ENCODE measurements around the gene ARHGAP22.

Gene ARHGAP22

DNA sequence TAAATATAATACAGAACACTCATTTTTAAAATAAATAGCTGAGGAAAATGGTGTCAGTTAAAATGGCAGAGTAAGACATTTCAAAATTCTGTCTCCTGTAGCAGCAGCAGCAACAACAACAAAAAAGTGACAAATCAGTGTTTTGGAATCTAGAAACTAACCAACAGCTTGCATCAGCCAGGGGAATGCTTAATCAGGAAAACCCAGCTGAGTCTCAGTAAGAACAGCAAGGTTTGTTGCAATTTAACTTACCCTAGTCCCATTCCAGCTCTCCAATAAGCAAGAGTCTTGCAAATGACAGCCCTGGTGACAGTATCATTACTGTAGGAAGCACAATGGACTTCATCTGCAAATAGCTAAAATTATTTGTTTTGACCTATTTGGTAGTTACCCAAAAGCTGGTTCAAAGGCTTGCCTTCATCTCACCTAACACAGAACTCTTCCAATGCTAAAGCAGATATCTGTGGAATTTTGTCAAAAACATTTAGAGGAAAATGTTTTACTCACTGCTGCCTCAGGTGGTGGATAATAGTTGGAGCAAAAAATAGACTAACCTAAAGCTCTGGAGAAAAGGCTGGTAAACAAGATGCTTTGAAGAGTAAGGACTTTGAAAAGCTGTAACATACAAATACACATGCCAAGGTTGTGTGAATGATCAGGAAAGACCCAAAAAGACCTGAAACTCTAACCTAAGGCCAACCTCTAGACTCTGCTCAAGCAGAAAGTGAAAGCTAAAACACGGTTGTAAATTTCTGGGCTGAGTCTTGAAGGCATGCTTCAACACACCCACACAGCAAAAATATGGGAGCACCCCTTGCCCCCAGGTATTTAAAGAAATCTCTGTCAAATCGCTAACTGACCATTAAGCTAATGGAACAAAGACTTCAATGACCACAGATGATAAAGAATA lies 9.9 kb upstream of the ARHGAP22 start:
- no peak for DNase-seq (ENCODE audit: insufficient read length, low spot score)
- peak; percentile 80 for FAIRE-seq
- no peak for TF ChIP-seq TAF1 (IDR thresholded peaks at IDR 0.05; ENCODE audit: low read depth, low read length)
- TF ChIP-seq POU2F2 (IDR thresholded peaks at IDR 0.05; ENCODE audit: low read depth, low read length), result no peak
- TF ChIP-seq PAX5 (IDR thresholded peaks at IDR 0.05; ENCODE audit: insufficient read depth, low read length, severe bottlenecking), result no peak
- no peak for TF ChIP-seq SPI1 (IDR thresholded peaks at IDR 0.05; ENCODE audit: low read depth, low read length)
- TF ChIP-seq POLR2AphosphoS5 (IDR thresholded peaks at IDR 0.05; ENCODE audit: low read depth, low read length), result no peak
- TF ChIP-seq POLR2A (IDR thresholded peaks at IDR 0.05; ENCODE audit: low read depth, low read length), result no peak

DNA sequence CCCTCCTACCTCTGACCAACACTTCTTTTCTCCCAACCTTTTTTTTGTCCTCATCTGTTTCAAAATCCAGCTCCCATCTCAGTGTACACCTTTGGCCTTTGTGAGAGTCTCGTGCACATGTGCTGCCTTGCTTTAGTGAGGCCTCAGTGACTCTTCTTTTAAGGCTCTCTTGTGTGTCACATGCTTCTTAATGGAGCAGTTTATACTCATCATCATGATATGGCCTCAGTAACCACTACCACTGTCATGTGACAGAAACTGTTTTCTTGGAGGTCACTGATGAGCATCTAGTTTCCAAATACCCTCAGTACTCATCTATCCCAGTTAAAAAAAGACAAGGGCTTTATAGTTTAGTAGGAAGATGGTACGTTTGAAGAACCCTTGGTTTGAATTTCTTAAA lies 8.1 kb upstream of the ARHGAP22 start:
- DNase-seq (ENCODE audit: insufficient read length, low spot score), result no peak
- no peak for TF ChIP-seq SPI1 (IDR thresholded peaks at IDR 0.05; ENCODE audit: low read depth, low read length)
- TF ChIP-seq TAF1 (IDR thresholded peaks at IDR 0.05; ENCODE audit: low read depth, low read length), result no peak
- no peak for TF ChIP-seq POLR2AphosphoS5 (IDR thresholded peaks at IDR 0.05; ENCODE audit: low read depth, low read length)
- no peak for TF ChIP-seq POU2F2 (IDR thresholded peaks at IDR 0.05; ENCODE audit: low read depth, low read length)
- TF ChIP-seq PAX5 (IDR thresholded peaks at IDR 0.05; ENCODE audit: insufficient read depth, low read length, severe bottlenecking), result no peak
- TF ChIP-seq POLR2A (IDR thresholded peaks at IDR 0.05; ENCODE audit: low read depth, low read length), result no peak
- no peak for FAIRE-seq

DNA sequence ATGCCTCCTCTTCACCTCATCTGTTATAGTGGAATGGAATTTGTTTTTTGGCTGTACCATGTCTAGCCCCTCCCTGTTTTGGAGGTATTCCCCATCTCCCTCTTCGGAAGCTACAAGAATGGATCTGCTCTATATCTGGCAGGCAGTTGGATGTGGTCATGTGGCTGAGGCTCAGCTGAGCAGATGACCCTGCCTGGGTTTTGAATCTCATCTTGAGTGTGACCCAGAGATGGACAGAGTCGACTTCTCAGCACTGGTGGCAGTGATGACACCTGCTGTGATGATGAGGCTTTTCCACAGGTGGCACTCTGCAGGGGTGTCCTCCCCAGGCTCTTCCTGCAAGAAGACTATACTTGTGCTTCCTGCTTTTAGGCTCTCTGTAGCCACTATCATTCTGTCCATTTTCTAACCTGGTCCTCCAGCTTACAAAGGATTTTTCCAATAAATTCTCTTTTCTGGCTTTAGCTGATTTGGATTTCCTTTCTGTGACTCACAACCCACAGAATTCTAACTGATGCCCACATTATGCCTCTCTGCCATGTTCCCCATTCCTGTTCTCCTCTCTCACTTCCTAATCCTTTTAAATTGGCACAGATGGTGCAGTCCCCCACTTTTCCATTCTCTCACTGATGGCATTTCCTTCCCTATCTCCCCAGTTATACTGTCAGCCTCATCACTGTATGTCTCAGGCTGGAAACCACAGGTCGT lies 7.5 kb upstream of the ARHGAP22 start:
- TF ChIP-seq SPI1 (IDR thresholded peaks at IDR 0.05; ENCODE audit: low read depth, low read length) (no peak), PAX5 (IDR thresholded peaks at IDR 0.05; ENCODE audit: insufficient read depth, low read length, severe bottlenecking) (no peak), POLR2A (IDR thresholded peaks at IDR 0.05; ENCODE audit: low read depth, low read length) (no peak), TAF1 (IDR thresholded peaks at IDR 0.05; ENCODE audit: low read depth, low read length) (no peak), POU2F2 (IDR thresholded peaks at IDR 0.05; ENCODE audit: low read depth, low read length) (no peak), POLR2AphosphoS5 (IDR thresholded peaks at IDR 0.05; ENCODE audit: low read depth, low read length) (no peak)
- DNase-seq (ENCODE audit: insufficient read length, low spot score) (no peak), FAIRE-seq (no peak)

DNA sequence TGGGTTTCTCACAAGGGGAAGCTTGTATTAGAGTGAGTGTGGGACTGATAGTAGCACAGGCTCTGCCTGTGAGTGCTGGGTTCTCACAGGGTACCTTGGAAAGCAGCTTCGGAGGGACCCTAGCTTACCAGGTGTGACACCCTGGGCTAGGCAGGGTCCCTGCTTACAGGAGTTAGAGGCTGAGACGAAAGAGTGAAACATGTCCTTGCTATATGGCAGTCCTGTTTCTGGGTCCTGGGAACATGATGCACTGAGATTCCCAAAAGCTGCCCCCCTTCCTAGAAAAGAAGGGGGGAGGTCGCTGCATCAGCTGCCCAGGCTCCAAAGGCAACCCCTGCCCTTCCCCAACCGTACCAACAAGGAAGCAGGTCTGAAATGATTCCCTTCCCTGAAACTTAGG lies 6.3 kb upstream of the ARHGAP22 start:
- FAIRE-seq, result no peak
- TF ChIP-seq POU2F2 (IDR thresholded peaks at IDR 0.05; ENCODE audit: low read depth, low read length) (no peak), SPI1 (IDR thresholded peaks at IDR 0.05; ENCODE audit: low read depth, low read length) (no peak), TAF1 (IDR thresholded peaks at IDR 0.05; ENCODE audit: low read depth, low read length) (no peak), POLR2AphosphoS5 (IDR thresholded peaks at IDR 0.05; ENCODE audit: low read depth, low read length) (no peak), PAX5 (IDR thresholded peaks at IDR 0.05; ENCODE audit: insufficient read depth, low read length, severe bottlenecking) (no peak), POLR2A (IDR thresholded peaks at IDR 0.05; ENCODE audit: low read depth, low read length) (no peak)
- no peak for DNase-seq (ENCODE audit: insufficient read length, low spot score)

DNA sequence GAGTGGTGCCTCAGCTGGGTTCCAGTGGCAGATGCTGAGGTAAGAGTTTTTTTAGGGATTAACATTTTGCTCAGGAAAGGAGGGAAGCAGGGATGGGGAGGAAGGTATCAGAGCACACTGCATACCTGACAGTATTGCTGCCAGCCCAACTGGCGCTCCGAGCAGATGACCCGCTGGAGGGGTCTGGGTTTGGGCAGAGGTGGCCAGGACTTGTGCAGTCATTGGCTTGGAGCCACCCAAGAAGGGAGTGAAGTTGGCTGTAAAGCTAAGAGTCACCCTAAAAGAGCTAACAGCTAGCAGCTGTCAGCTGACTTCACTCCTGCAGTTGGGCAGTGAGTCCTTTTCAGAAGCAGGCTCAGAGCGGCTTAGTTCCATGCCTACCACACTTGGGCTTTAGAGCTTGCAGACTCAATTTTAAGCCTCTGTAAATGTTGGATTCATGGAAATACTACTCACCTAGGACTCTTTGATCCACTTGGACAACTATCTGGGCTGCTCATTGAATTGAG lies 5.8 kb upstream of the ARHGAP22 start:
- no peak for DNase-seq (ENCODE audit: insufficient read length, low spot score)
- no peak for TF ChIP-seq POLR2A (IDR thresholded peaks at IDR 0.05; ENCODE audit: low read depth, low read length)
- no peak for TF ChIP-seq POLR2AphosphoS5 (IDR thresholded peaks at IDR 0.05; ENCODE audit: low read depth, low read length)
- TF ChIP-seq POU2F2 (IDR thresholded peaks at IDR 0.05; ENCODE audit: low read depth, low read length), result no peak
- no peak for TF ChIP-seq PAX5 (IDR thresholded peaks at IDR 0.05; ENCODE audit: insufficient read depth, low read length, severe bottlenecking)
- TF ChIP-seq SPI1 (IDR thresholded peaks at IDR 0.05; ENCODE audit: low read depth, low read length), result no peak
- no peak for TF ChIP-seq TAF1 (IDR thresholded peaks at IDR 0.05; ENCODE audit: low read depth, low read length)
- no peak for FAIRE-seq

DNA sequence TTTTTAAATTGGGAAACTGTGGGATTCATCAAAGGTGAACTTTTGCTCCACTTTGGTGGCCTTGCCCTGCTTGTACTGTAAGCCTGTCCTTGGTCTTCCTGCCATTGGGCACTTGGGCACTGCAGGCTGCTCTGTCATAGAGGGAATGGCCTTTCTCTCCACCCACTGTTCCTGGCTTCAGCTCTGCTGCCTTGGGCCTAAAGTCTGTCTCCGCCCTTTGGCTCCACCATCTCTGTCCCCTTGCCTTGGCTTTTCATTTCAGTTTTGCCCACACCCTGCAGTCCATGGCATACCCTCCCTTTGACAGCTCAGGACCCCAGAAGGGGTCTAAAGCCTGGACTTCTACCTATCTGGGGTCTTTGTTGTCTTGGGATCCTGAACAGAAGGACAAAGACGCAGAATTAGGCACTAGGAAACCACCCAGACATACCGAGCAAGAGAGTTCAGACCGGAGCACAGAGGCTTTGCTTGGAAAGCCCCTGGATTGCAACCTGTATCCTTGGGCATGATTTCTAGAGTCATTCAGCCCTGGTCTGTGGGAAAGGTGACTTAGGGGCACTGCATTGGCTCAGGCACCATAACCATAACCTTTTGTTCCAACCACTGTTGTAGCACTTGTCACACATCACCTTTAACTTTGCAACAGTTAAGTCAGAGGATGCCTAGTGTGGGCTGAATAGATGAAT lies 5.2 kb upstream of the ARHGAP22 start:
- TF ChIP-seq SPI1 (IDR thresholded peaks at IDR 0.05; ENCODE audit: low read depth, low read length) (no peak), POU2F2 (IDR thresholded peaks at IDR 0.05; ENCODE audit: low read depth, low read length) (no peak), TAF1 (IDR thresholded peaks at IDR 0.05; ENCODE audit: low read depth, low read length) (no peak), POLR2AphosphoS5 (IDR thresholded peaks at IDR 0.05; ENCODE audit: low read depth, low read length) (no peak), POLR2A (IDR thresholded peaks at IDR 0.05; ENCODE audit: low read depth, low read length) (no peak), PAX5 (IDR thresholded peaks at IDR 0.05; ENCODE audit: insufficient read depth, low read length, severe bottlenecking) (no peak)
- no peak for DNase-seq (ENCODE audit: insufficient read length, low spot score)
- no peak for FAIRE-seq

DNA sequence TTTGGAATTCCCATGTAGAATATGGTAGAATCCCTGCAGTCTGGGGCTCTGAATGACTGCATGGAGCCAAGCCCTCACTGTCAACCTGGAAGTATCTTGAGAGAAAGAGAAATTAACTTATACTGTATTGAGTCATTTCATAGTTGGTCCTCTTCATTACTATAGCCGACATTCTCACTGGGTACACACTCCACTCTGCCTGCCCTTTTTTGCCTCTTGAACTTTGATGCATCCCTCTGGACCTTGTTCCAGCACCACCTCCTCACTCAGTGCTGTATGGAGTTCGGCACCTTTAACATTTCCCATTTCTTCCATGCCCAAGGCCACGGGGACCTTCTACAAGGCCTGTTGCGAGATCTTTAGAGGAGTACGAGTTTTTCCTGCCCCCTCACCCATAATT lies 4.6 kb upstream of the ARHGAP22 start:
- TF ChIP-seq SPI1 (IDR thresholded peaks at IDR 0.05; ENCODE audit: low read depth, low read length) (no peak), TAF1 (IDR thresholded peaks at IDR 0.05; ENCODE audit: low read depth, low read length) (no peak), POLR2AphosphoS5 (IDR thresholded peaks at IDR 0.05; ENCODE audit: low read depth, low read length) (no peak), PAX5 (IDR thresholded peaks at IDR 0.05; ENCODE audit: insufficient read depth, low read length, severe bottlenecking) (no peak), POU2F2 (IDR thresholded peaks at IDR 0.05; ENCODE audit: low read depth, low read length) (no peak), POLR2A (IDR thresholded peaks at IDR 0.05; ENCODE audit: low read depth, low read length) (no peak)
- no peak for FAIRE-seq
- no peak for DNase-seq (ENCODE audit: insufficient read length, low spot score)

DNA sequence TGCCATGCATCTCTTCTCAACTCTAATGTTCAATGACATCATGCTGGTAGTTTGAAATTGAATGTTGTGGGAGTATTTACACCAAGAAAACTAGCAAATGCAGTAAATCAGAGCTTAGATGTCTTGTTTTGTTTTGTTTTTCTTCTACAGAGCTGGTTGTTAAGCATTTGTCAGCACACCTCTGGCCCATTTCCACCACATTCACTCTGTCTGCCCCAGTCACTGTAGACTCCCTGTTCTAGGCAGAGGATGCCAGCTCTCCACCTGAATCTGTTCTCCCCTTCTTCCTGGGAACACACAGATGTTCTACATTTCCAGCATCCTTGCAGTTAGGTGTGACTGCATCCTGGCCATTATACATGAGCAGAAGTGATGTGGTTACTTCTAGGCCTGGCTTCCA lies 4.1 kb upstream of the ARHGAP22 start:
- TF ChIP-seq TAF1 (IDR thresholded peaks at IDR 0.05; ENCODE audit: low read depth, low read length) (no peak), POU2F2 (IDR thresholded peaks at IDR 0.05; ENCODE audit: low read depth, low read length) (no peak), POLR2AphosphoS5 (IDR thresholded peaks at IDR 0.05; ENCODE audit: low read depth, low read length) (no peak), POLR2A (IDR thresholded peaks at IDR 0.05; ENCODE audit: low read depth, low read length) (no peak), PAX5 (IDR thresholded peaks at IDR 0.05; ENCODE audit: insufficient read depth, low read length, severe bottlenecking) (no peak), SPI1 (IDR thresholded peaks at IDR 0.05; ENCODE audit: low read depth, low read length) (no peak)
- no peak for DNase-seq (ENCODE audit: insufficient read length, low spot score)
- FAIRE-seq, result no peak
